Activated CD8-positive, alpha-beta memory T cell treated with anti-CD3 and anti-CD28 coated beads for 4 hours (primary cell): Measurements from ENCODE around the gene PIK3AP1.
"Not testable (repeated sequence)": the region's sequence is repeated elsewhere in the genome, so short reads cannot be mapped to it uniquely, and the experiment has no call there.

ENCODE experiments used
- DNase-seq, 2 donors: peaks; one replicate each; pipeline ENCODE4 v3.0.0-alpha.2; 2020; ENCODE audit warnings: low read depth in 2 of 2

Gene PIK3AP1

DNA sequence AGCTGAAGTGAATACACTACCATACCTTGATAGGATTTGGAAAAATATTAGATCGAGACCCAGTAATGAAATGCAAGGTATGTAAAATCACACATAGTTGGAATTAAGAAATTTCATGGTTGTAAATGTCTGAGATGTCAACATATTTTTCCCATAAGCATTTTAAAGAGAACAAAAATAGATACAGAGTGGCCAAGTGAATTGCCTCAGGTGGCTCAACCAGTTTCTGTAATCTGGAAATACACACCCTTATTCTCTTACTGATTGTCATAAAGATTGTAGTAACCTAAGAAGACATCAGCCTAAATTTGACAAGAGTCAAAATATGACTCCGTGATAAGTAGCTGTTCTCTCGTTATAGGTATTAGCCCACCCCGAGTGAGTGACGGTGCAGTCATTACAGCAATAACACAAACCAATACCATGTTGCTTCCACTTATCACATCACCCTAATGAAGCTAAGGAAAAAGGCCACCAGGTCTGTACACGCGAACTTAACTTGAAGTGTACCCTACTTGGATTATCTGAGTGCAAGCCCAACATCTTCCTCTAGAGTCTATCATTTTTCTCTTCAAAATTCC is 23.4 kb downstream of the PIK3AP1 start:
- DNase-seq = no peak

DNA sequence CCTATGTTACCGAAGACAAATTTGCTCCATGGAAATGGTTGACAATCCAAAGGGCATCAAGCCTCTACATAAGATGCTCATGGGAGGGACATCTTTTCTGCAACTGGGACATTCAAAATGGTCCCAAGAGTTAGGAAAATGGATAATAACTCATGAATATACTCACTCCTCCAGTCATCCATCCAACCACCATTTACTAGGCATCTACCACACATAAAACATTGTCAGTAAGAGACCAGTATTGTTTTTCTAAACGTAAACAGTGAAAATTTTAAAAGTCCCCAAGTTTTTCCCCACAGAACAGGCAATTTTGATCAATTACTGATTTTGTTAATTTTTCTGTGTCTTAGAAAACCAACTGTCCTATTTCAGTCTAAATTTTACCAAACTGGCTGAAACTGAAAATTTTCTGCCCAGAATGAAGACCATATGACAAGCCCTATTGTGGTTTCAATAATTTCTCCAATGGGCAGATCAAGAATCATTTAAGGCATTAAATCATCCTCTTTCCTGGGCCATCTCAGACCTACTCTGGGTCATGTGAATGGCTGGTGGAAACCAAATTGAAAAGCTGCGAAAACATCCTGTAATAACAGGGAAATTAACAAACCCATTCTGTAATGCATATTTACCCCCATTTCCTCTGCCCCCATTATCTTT is 24.2 kb downstream of the PIK3AP1 start:
- no peak for DNase-seq

DNA sequence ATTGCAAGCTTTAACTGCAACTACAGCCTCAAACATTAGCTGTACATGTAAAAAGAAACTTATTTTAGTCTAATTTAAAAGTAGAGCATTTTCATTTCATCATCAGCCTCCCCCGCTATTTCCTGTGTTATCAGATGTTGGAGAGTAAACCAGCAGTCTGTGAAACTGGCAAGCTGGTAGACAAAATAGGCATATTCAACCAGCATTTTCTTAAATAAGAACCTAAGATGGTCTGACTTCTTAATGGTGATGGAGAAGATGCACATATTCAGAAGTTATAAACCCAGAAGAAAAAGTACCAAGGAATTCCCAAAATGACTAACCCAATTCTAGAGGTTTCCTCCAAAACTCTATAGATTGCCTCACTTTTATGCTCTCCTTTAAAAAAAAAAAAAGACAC is 24.9 kb downstream of the PIK3AP1 start:
- DNase-seq = no peak

DNA sequence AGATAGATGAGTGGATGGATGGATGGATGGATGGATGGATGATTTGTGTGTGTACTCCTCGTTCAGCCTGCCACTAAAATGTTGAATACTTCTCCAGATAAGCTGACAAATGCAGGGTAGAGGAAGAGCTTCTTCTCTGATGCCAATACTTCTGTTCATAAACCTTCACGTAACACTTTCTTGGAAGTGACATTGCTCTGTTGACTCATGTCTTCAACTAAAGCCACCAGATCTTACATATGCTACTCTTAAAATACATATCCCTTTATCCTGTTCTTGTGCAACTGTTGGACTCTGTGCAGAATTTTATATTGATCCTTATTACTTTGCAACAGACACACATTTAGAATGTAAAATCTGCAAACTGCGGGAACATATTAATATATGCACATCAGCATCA is 26.9 kb downstream of the PIK3AP1 start:
- no peak for DNase-seq

DNA sequence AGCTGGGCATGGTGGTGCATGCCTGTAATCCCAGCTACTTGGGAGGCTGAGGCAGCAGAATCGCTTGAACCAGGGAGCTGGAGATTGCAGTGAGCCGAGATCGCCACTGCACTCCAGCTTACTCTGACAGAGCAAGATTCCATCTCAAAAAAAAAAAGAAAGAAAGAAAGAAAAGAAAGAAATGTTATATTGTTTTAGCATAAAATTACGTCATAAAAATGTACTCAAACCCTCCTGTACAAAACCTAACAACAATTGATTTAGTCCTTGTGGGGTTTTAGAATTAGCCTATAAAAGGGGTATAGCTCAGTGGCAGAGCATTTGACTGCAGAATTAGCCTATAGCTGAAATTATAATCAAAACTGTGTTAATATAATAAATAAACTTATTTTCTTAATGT is 27.9 kb downstream of the PIK3AP1 start:
- DNase-seq = no peak

DNA sequence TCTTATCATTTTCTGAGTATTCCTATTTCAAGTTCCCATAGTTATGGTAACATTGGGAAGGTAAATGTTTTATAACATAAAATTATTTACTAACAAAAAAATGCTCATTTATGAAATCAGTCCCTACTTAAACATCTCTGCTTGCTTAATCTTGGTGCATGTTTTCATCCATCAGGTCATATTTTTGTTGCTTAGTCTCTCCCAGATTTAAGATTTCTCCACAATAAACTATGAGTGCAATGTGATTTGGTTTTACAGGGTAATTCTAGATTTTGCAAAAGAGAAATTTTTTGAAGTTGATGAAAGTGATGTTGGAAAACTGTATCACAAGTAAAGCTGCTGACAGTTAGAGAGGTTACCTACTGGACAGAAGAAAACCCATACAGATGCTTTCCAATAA is 28.6 kb downstream of the PIK3AP1 start:
- DNase-seq = no peak

DNA sequence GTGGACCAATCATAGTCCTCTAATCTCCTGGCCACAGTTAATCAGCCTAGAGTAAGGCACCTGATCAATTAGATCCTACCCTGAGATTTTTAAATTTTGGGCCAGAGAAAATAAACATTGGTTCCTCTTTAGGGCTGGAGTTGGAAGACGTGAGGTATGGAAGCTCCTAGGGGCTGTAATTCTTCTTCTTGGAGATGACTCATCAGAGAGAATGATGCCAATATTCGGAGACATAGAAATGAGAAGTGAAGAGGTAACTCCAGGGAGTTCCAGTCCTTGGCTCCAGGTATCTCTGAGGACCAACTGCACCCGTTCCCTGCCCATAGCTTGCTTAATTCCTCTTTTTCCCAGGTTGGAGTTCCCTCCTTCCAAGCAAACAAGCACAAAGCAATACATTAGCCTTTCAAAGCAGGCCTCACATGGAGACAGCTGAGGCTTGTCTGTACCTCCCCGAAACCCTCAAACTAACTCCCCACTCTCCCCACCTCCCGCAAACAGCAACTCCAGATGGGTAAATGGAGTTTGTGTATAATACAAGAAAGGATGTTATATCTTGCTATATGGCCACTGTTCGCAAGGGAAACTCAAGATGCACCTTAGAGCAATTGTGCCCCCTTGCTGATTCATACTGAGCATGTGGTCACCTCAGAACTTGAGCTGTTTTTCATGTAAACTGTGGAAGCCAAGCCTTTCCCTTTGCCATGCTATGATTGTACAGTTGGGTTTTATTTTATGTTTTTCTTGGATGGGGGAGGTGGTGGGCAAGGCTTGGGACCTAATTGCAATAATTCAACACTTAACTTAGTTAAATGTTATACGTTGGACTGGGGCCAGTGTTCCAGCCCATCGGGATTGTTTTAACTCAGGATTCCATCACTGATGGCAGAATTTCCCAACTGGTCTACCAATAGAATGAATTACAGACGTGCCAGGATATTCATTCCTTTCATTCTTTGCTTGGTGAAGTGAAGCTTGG is 29.3 kb downstream of the PIK3AP1 start:
- no peak for DNase-seq

DNA sequence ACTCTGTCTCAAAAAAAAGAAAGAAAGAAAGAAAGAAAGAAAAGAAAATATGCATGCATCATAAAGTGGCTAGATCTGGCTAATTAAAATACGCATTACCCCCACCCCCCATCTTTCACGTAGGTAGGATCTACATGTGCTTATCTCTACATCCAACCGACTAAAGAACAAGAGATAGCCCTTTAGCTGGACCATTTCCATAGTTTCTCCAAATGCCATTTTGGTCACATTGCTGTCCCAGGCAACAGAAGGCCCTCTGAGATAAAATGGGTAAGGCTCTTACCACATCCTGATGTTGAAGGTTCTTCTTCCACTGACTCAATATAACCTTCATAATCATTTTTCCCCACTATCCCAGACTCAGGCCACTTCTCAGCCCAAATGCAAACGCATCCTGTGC is 31.5 kb downstream of the PIK3AP1 start:
- no peak for DNase-seq

DNA sequence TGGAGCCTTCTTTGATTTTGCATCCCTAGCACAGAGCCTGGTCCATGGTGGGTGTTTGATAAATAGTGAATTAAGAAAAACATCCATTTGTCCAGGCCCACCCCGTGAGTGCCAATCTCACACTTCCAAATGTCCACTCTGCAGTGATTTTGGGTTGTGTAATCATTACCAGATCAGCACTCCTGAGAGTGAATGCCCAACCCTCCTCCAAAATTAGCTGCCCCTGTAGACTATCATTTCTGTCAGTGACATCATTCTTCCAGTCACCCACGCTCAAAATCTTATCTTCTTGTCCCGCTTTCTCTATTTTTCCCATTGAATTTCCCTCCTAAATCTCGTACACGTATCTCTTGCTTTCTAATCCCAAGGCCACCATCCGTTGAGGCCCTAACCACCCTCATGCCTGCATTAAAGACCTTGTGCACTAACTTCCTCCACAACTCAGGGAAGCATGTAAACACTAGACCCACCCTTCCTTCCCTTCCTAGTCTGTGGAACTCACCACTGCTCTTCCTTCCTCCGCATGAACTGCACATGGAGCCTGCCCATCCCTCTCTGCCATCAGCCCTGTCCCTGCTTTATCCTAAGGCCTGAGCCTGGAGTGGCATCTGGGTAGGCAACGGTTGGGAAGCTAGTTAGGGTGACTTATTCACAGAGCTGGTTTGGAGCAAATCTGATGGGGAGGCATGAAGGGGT is 32.8 kb downstream of the PIK3AP1 start:
- no peak for DNase-seq

DNA sequence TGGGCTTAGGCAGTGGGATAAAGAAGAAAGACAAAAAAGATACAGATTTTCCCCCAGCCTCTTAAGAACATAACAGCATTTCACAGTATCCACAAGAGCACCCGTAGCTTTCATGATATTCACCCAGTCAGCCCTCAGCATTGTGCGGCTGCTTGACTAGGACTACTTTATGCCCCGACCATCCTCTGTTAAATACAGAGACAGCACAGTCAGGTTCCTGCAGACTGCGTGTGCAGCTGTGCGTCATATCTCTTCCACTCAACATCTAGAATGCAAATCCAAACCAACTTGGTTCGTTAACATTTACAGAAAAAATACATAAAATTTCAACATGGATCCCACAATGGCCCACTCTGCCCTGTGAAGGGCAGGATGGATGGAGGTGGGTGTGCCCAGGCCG is 33.8 kb downstream of the PIK3AP1 start:
- DNase-seq = no peak

DNA sequence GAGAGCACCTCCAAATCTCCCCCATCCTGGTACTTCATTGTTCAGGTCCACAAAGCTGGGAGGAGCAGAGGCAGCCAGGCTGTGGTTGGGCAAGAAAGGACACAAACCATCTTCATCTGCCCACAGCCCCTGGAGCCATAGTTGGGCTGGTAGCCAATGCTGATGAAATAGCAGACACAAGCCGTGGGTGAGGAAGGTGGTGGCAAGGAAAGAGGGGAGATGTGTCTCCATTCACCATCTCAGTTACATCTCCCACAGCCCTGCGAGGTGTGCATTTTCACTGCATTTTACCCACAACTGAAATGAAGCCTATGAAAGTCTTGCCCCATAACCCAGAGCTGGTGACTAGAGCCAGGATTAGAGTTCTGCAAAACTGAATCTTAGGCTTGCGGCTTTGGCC is 35.0 kb downstream of the PIK3AP1 start:
- DNase-seq = no peak

DNA sequence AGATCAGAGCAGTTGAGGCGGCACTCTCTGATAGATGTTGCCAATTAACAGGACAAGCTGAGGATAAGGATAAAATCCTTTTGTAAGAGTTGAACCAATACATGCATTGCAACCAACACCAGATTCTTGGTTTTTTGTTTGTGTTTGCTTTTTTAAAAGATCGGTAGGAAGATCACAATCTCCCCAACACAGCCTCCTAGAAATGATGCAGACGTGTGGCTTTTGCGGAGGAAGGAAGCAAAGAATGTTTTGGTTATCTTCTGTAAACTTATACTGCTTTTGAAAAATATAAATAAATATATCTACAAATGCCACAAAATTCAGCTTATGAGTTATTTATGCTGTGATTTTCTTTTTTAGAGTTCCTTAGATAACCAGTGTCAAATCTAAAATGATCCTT is 35.5 kb downstream of the PIK3AP1 start:
- no peak for DNase-seq

DNA sequence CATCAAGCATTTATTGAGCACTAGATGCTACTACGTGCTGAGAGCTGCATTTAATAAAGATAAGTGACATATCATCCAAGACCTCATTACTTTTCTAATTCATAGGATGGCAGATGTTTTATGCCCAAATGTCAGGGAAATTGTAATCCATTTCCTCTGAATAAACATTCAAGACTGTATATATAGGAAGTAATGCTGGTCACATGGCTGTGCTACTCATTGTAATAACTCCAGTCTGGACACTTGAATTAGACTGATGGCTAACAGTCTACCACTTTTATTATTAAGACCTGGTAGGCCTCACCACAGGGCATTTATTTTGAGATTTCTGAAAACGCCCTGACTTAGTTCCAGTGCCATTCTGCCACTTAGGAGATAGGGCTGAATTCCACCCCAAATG is 36.6 kb downstream of the PIK3AP1 start:
- DNase-seq = no peak

DNA sequence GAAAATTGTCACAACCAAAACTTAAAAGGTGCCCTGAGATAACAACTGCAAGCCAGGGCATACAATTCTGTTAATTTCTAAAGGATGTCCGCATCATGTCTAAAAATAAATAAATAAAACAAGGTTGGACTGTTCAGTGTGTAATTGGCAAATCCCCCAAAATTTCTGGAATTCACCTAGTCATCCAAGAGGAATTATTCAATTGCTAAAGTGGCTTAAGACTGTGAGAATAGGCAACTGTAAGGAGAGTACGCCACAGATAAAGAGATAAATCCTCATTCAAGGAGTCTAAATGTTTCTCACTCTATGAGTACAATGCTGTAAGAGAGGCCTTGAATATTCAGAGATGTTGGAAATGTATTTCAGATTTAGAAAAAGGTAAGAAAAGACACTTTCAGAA is 37.2 kb downstream of the PIK3AP1 start:
- DNase-seq = no peak

DNA sequence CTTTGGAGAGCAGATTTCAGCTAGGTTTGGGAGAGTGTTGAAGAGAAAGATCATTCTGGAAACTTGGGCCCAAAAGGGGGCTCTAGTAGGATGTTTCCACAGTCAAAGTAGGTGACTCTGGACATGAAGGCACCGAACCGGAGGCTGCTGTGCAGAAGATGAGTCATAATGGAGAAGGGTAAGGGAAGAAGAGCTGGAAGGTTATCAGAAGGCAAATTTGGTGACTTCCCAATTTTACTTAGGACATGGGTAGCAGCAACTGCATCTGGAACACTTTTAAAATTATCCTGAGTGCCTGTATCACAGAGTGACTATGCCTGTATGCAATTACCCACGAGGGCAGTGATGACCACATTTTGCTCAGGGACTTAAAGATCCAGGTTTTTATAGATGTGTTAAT is 38.8 kb downstream of the PIK3AP1 start:
- DNase-seq = no peak

DNA sequence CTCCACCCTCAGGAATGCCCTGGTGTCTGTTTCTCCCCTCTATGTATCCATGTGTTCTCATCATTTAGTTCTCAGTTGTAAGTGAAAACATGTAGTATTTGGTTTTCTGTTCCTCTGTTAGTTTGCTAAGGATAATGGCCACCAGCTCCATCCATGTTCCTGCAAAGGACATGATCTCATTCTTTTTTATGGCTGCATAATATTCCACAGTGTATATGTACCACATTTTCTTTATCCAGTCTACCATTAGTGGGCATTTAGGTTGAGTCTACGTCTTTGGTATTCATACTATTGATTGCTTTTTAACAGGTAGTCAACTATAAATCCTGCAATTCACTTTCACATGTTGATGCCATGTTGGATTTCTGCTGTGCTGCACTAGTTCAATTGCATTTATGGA is 39.9 kb downstream of the PIK3AP1 start:
- DNase-seq = not testable (repeated sequence)

DNA sequence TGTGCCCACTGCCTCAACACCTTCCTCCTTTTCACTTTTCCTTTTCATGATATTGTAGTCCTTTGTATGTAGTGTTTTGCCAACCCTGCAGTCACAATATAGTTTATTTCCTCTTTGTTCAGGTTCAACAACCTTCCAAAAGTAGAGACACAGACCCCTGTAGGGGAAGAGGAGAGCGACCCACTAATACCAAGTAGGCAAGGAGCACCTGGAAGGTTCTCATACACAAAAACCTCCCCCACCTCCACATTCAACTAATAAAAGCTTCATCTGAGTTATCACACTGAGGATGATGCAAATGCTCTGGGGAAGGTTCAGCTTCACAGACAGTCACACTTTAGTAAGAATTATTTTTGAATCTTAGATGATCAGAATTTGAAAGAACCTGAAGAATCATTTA is 41.6 kb downstream of the PIK3AP1 start:
- DNase-seq = no peak

DNA sequence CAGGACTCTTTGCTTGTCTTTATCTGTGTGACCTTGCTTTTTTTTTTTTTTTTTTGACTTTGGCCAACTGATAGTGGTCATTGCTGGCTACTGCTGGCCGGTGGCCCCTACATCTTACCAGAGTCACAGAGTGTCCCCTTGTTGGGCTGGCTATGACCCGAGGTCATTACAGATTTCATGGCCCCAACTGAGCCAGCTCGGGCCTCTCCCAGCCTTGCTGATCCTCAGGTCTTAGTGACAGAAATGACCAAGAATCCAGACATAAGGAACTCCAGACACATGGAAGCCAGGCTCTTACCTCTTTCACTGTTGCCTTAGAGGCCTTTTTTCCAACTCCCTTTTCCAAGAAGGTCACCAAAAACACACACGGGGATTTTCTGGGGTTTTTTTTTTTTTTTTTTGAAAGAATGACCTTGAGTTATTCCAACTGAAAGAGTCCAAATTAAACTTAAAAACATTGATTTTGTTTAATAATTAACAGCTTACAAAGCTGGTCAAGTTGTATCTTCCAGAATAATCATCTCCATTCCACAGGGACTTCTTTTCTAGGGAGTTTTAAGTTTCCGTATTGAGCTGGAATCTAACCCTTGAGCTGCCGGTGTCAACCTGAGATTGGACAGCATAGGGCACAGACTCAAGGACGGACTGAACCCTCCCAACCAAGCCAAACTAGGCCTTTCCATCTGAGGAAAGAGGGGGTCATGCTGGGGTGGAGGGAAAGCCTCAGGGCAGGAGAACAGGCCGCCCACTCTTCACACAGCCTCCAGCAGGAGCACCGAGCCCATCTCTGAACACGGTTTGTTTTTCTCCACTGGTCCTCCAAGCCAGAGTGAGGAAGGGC is 43.8 kb downstream of the PIK3AP1 start:
- DNase-seq = no peak

DNA sequence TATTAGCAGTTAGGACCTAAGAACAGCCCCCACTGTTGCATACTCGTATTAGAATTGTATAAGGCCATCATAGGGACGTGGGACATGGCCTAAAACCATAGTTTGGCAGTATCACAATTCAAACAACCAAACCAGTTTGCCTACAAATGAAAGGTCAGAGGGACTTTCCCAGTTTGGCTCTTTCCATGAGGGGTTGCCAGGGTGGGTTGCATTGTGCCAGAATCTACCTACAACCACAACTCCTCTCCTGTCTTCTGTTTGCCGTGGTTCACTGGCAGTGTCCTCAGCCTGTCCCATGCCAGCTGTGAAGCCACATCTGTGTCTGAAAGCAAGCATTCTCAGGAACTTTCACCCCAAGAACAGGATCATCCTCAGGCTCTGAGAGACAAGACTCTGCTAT is 44.5 kb downstream of the PIK3AP1 start:
- no peak for DNase-seq

DNA sequence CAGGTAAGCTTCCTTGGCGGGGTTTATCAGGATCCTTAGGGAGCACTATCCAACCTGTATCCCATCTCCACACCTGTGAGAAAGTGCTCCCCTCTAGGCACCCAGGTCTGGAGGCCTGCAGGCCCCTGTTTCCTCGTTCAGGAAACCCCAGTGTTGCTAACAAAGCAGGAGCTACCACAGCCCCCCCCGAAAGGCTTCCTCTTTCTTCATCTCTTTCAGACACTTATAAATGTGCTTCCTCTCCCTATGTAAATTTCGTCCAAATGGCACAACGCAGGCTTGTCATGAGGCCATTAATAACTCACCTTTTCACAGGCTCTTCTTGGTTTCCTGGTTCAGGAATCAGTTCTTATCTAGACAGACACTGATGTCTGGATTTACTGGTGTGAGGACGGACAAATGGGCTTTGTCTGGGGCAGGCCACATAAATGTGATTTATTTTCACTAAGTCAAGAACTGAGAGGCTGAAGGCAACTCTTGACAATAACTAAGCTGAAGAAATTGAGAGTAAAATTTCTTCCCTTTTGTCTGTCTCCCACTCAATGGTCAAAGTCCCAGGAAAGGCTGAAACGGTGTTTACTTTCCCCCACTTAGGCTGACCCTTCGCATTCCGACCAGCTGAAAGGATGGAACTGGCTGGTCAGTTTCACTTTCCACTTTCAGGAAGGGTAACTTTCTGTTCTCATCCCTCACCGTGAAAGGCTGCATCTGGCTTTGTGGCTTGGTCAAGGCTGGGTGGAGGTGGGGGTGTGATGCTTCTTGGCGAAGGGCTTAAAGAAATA is 46.8 kb downstream of the PIK3AP1 start:
- DNase-seq = no peak
